VCaP (cell line): Measurements from ENCODE around the gene ATP1A2.
"Not testable (repeated sequence)": the region's sequence is repeated elsewhere in the genome, so short reads cannot be mapped to it uniquely, and the experiment has no call there.

Experiments
- H3K27ac ChIP-seq: fragments of 450-650 bp; 2 replicates; pipeline ENCODE4 v1.5.1; 2017
- TF ChIP-seq, protein P1 (sequence below): fragments of 450-650 bp; conservative IDR thresholded peaks from 2 replicates; pipeline ENCODE4 v1.5.1; 2017; ENCODE audit warnings: mild to moderate bottlenecking, moderate library complexity

The ATP1A2 gene

DNA sequence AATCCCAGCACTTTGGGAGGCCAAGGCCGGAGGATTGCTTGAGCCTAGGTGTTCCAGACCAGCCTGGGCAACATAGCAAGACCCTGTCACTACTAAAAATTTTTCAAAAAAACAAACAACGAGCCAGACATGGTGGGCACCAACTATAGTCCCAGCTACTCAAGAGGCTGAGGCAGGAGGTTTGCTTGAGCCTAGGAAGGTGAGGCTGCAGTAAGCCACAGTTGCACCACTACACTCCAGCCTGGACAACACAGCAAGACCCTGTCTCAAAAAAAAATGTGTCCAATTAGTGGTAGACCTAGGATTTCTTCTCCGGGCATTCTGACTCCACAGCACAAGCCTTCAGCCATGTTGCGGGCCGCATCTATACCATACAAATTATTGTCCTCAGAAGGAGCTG, 10.4 kb upstream of the ATP1A2 start:
- H3K27ac ChIP-seq, result no peak overlapping the region
- TF ChIP-seq, protein P1, sequence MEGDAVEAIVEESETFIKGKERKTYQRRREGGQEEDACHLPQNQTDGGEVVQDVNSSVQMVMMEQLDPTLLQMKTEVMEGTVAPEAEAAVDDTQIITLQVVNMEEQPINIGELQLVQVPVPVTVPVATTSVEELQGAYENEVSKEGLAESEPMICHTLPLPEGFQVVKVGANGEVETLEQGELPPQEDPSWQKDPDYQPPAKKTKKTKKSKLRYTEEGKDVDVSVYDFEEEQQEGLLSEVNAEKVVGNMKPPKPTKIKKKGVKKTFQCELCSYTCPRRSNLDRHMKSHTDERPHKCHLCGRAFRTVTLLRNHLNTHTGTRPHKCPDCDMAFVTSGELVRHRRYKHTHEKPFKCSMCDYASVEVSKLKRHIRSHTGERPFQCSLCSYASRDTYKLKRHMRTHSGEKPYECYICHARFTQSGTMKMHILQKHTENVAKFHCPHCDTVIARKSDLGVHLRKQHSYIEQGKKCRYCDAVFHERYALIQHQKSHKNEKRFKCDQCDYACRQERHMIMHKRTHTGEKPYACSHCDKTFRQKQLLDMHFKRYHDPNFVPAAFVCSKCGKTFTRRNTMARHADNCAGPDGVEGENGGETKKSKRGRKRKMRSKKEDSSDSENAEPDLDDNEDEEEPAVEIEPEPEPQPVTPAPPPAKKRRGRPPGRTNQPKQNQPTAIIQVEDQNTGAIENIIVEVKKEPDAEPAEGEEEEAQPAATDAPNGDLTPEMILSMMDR, result no peak

DNA sequence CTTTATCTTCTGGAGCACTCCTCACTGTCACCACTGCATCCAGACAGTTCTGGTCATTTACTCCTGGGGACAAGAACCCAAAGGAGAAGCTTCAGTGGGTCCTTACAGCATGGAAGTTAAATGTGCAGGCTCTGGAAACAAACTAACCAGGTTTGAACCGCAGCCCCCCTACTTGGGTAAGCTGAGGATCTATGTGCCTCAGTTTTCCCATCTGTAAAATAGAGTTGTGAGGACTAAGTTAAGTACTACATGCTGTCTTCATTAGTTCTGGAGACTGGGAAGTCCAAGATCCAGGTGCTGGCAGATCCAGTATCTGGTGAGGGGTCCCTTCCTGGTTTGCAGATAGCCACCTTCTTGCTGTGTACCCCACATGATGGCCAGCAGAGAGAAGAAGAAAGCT, 8.0 kb upstream of the ATP1A2 start:
- no peak overlapping the region for H3K27ac ChIP-seq
- TF ChIP-seq, protein P1, result no peak

DNA sequence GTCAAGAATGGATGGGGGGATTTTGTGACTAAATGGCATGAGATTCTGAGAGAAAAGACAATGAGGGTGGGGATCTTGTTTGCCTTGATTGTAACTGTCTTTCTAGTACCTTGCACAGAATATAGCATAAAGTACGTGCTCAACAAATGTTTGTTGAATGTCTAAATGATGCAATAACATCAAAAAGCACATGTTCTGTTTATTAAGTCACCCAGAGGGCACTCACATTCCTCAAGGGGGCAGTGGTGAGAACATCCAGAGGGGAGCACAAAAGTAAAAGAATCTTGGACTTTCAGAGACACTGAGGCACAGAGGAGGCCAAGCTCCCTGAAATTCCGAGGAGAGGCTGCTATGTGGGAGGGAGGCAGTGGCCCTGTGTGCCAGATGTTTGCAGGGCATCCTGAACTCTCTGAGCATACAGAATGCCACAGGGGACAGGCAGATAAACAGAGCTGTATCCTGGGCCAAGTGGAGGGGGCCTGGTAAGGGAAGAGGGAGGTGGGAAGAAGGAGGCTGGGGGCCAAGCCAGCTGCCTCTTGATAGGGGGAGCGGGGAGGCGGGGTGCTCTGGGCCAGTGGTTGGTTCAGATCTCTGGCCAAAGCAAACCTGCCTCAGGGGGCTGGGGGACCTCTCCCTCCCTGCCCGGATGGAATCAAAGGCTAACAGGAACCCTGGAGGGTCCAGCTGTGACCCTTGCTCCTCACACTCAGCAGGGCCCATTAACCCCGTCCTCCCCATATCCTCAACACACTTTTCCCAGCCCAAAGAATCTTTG, 6.5 kb upstream of the ATP1A2 start:
- no peak overlapping the region for H3K27ac ChIP-seq
- TF ChIP-seq, protein P1, result peak; percentile 56

DNA sequence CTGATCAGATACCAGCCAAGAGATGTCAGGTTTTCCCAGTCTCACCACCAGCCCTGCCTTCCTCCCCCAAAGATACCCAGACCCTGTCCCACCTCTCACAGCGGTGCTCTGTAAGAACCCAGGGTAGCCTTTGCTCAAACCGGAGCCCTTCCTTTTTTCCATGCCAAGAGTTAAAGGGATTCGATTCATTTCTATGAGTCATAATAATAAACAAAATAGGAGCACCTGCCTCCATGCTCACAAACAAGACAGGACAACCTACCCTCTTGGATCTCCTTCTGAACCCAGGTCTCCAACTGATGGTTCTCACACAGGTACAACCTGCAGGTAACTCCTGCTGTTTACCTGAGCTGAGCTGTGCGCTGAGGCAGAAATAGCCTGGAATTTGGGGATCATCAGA, 5.9 kb upstream of the ATP1A2 start:
- TF ChIP-seq, protein P1, result no peak
- no peak overlapping the region for H3K27ac ChIP-seq

DNA sequence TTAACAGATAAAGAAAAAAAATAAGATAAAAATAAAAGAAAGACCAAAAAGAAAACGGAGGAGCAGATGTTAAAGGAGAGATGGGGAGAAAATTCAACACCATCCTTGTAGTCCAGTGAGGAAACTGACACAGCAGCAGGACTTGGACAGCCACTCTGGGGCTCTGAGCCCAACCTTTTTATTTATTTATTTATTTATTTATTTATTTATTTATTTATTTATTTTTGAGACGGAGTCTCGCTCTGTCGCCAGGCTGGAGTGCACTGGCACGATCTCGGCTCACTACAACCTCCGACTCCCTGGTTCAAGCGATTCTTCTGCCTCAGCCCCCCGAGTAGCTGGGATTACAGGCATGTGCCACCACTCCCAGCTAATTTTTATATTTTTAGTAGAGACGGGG, 4.1 kb upstream of the ATP1A2 start:
- H3K27ac ChIP-seq, result not testable (repeated sequence)

DNA sequence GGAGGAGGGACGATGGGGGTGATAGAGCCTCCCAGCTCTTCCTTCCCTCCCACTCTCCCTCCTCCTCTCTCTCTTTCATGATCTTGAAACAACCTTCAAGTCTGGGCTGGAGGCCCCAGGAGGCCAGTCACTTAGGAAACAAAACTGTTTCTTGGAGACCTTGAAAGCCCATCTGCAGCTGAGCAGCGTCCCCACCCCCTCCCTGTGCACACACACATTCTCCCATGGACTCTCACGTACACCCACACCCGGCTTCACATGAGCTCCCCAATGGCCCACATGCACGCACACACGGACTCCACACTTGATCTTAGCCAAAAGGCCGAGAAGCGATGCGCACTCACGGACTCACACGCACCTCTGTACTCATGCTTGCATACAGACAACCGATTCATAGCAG, 3.2 kb upstream of the ATP1A2 start:
- H3K27ac ChIP-seq, result no peak overlapping the region
- TF ChIP-seq, protein P1, result no peak

DNA sequence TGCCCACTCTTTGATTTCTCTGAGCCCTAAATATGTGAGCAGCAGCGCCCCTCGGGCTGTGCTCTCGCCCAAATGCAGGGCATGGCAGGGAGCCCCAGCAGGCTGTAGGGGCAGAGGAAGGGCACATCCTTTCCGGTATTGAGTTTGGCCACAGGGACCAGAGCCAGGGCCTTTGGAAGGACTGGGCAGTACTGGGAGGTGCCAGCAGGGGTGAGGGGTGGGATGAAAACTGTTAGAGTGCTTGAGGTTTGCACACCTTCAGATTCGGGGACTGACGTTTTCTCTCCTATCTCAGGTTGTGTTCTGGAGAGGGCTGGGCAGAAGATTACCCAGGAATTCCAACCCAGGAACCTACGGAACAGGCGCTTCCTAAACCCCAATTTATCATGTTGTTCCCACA, 2.2 kb upstream of the ATP1A2 start:
- TF ChIP-seq, protein P1, result no peak

DNA sequence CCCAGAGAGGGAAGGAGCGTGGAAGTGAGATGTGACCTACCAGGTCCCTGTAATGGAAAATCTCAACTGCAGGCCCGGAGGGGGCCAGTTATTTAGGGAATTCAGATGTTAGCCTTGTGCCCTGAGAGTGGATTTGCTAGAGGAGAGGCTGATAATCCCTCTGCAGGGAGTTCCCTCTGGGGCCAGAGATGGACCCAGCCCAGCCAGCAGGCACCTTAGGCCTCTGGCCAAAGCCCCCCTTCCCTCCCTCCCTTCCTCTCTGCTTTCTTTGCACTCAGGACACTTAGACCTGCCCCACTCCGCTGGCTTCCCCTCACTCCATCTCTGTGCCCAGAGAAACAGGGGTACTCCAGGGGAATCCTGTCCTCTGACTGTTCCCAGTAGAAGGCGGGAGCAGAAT, 1.5 kb upstream of the ATP1A2 start:
- TF ChIP-seq, protein P1, result no peak
- no peak overlapping the region for H3K27ac ChIP-seq

More for the DNA sequence above, 2.2 kb upstream of the ATP1A2 start:
- H3K27ac ChIP-seq, result no peak overlapping the region
